ENCODE results near the gene CCDC116. TPM values are rescaled to one million over a fixed set of nuclear protein-coding genes. Genes with fewer than 3 reads are reported as not detected.

CCDC116 gene
- total and polyA plus RNA-seq, 10 of the 15 experiments (the other 5 are each of a cell fraction or from before 2014, with no cell fraction given), result 0.04 to 0.18 (median 0.04) TPM; not detected in 6

DNA sequence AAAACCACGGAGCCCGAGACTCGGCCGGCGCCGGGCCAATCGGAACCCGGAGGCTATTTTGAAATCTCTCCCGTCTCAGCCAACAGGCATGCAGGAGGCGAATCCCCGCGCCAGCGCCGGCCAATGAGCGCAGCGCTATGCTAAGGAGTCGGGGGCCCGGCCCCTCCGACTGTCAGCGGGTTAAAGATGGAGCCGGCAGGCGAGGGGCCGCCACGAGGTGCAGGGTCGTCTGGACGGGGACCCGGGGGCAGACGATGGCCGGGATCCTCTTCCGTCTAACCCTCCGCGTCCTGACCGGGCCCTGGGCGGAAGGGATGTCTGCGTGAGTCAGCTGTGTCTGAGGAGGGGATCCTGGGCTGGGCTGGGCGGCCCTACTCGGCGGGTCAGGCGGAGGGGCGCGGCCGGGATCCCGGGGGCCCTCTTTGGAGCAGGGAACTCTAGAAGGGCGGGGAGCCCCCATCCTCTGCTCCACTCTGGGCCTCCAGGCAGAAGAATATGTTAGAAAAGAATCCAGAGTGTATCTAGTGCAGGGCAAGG, 19.5 kb downstream of the CCDC116 start (continued):
- TF ChIP-seq RFX5 (IDR thresholded peaks at IDR 0.05; ENCODE audit: low read depth, low read length) (peak; percentile 43; the same call in 1 of the 2 replicates), RAD51 (IDR thresholded peaks at IDR 0.05) (no peak), ATF7 (IDR thresholded peaks at IDR 0.05; ENCODE audit: low read depth) (no peak), TCF3 (IDR thresholded peaks at IDR 0.05; ENCODE audit: borderline replicate concordance, insufficient read depth, low read depth, low read length) (0 out of 2 replicates have a peak, but pooled peaks have one; percentile 7), NFYB (IDR thresholded peaks at IDR 0.05; ENCODE audit: insufficient read depth, low read depth, low read length) (peak; percentile 98), PAX8 (IDR thresholded peaks at IDR 0.05) (no peak), BACH1 (IDR thresholded peaks at IDR 0.05; ENCODE audit: borderline replicate concordance) (peak; percentile 28; the same call in 1 of the 2 replicates), MYC (IDR thresholded peaks at IDR 0.05; ENCODE audit: insufficient read depth, insufficient read length, insufficient replicate concordance, low read length, severe bottlenecking) (peak; percentile 78), NFYA (IDR thresholded peaks at IDR 0.05; ENCODE audit: borderline replicate concordance, low read depth, low read length) (no peak; the same call in 1 of the 2 replicates), TAF1 (IDR thresholded peaks at IDR 0.05; ENCODE audit: borderline replicate concordance, low read depth, low read length) (peak; percentile 66; the same call in 1 of the 2 replicates), PKNOX1 (IDR thresholded peaks at IDR 0.05) (peak; percentile 42; the same call in 1 of the 2 replicates), CBFB (IDR thresholded peaks at IDR 0.05; ENCODE audit: low read depth) (no peak), GATAD2B (conservative IDR thresholded peaks at IDR 0.05; ENCODE audit: low read depth) (peak; percentile 46; the same call in 1 of the 2 replicates), BHLHE40 (IDR thresholded peaks at IDR 0.05; ENCODE audit: borderline replicate concordance in 1 of 2, low read depth in 2 of 2, low read length in 1 of 2) (no peak), HDGF (IDR thresholded peaks at IDR 0.05) (no peak), ZNF207 (IDR thresholded peaks at IDR 0.05; ENCODE audit: borderline replicate concordance) (no peak), POLR2AphosphoS5 (IDR thresholded peaks at IDR 0.05; ENCODE audit: low read length) (peak; percentile 61; the same call in 1 of the 2 replicates), YY1 (IDR thresholded peaks at IDR 0.05; ENCODE audit: low read depth, low read length) (peak; percentile 94), USF1 (IDR thresholded peaks at IDR 0.05; ENCODE audit: borderline replicate concordance, extremely low read length, insufficient read depth, low read depth, low read length) (no peak), FOS (IDR thresholded peaks at IDR 0.05; ENCODE audit: borderline replicate concordance, extremely low read depth, insufficient read length) (peak; percentile 38), MXI1 (IDR thresholded peaks at IDR 0.05; ENCODE audit: low read depth, low read length) (peak; percentile 82), ZNF274 (IDR thresholded peaks at IDR 0.05; ENCODE audit: insufficient read depth, insufficient read length) (no peak), ZNF622 (IDR thresholded peaks at IDR 0.05) (no peak), YBX1 (IDR thresholded peaks at IDR 0.05) (no peak), SREBF1 (IDR thresholded peaks at IDR 0.05; ENCODE audit: low read length) (no peak), ZNF24 (IDR thresholded peaks at IDR 0.05) (no peak), RB1 (IDR thresholded peaks at IDR 0.05; ENCODE audit: borderline replicate concordance) (no peak), CHD4 (IDR thresholded peaks at IDR 0.05) (no peak), MAX (IDR thresholded peaks at IDR 0.05; ENCODE audit: low read depth, low read length) (peak; percentile 79), MTA3 (IDR thresholded peaks at IDR 0.05; ENCODE audit: borderline replicate concordance, low read length) (no peak)
- TF ChIP-seq, protein P1, sequence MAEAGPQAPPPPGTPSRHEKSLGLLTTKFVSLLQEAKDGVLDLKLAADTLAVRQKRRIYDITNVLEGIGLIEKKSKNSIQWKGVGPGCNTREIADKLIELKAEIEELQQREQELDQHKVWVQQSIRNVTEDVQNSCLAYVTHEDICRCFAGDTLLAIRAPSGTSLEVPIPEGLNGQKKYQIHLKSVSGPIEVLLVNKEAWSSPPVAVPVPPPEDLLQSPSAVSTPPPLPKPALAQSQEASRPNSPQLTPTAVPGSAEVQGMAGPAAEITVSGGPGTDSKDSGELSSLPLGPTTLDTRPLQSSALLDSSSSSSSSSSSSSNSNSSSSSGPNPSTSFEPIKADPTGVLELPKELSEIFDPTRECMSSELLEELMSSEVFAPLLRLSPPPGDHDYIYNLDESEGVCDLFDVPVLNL (IDR thresholded peaks at IDR 0.05; ENCODE audit: low read depth, low read length), result peak; percentile 82
